HepG2 (cell line): ENCODE data around the gene ZNRF3. TPM values are rescaled to one million over a fixed set of nuclear protein-coding genes. Genes with fewer than 3 reads are reported as not detected.

Experiments
- DPF2 ChIP-seq: sonication (generic); formaldehyde crosslinking; IDR thresholded peaks from 2 replicates; pipeline ENCODE4 v1.4.0; 2020; ENCODE audit warnings: mild to moderate bottlenecking, low read depth, missing genetic modification reagents, borderline replicate concordance
- FOXP4 ChIP-seq: sonication (generic); formaldehyde crosslinking; IDR thresholded peaks from 2 replicates; pipeline ENCODE4 v1.4.0; 2020; ENCODE audit warnings: missing genetic modification reagents
- HMG20B ChIP-seq: conservative IDR thresholded peaks from 2 replicates; pipeline ENCODE4 v1.6.1; 2016; ENCODE audit warnings: missing genetic modification reagents, missing compliant biosample characterization
- MEIS2 ChIP-seq: sonication (generic); formaldehyde crosslinking; IDR thresholded peaks from 2 replicates; pipeline ENCODE4 v1.9.0; 2021; ENCODE audit warnings: mild to moderate bottlenecking, missing genetic modification reagents
- NR1H2 ChIP-seq: sonication (generic); formaldehyde crosslinking; IDR thresholded peaks from 2 replicates; pipeline ENCODE4 v1.8.1; 2022; ENCODE audit warnings: low read depth, missing genetic modification reagents, borderline replicate concordance
- PPARG ChIP-seq: conservative IDR thresholded peaks from 2 replicates; pipeline ENCODE4 v1.6.1; 2016; ENCODE audit warnings: missing biosample characterization, missing genetic modification reagents
- SIX1 ChIP-seq: sonication (generic); formaldehyde crosslinking; IDR thresholded peaks from 2 replicates; pipeline ENCODE4 v1.4.0; 2020; ENCODE audit warnings: missing genetic modification reagents, borderline replicate concordance
- STAG1 ChIP-seq: sonication (generic); formaldehyde crosslinking; IDR thresholded peaks from 2 replicates; pipeline ENCODE4 v1.4.0; 2020; ENCODE audit warnings: missing genetic modification reagents
- TCF12 ChIP-seq, 2 experiments: fragments of 450-650 bp in 1 of 2; sonication (generic) in 1 of 2; formaldehyde crosslinking in 1 of 2; IDR thresholded peaks; 2 replicates each; pipeline versions ENCODE4 v1.6.1 to v1.8.0; 2017 to 2022; ENCODE audit warnings: antibody characterized with exemption in 1 of 2, mild to moderate bottlenecking in 1 of 2, missing genetic modification reagents in 1 of 2, moderate library complexity in 1 of 2
- TEAD3 ChIP-seq: optimal IDR thresholded peaks from 2 replicates; pipeline ENCODE3; 2016; ENCODE audit warnings: borderline replicate concordance
- ZBTB33 ChIP-seq: sonication (generic); formaldehyde crosslinking; IDR thresholded peaks from 2 replicates; pipeline ENCODE4 v1.4.0; 2020; ENCODE audit warnings: missing genetic modification reagents
- ZNF292 ChIP-seq: sonication (generic); formaldehyde crosslinking; IDR thresholded peaks from 2 replicates; pipeline ENCODE4 v1.8.1; 2022; ENCODE audit warnings: mild to moderate bottlenecking, low read depth, missing genetic modification reagents, borderline replicate concordance
- ZNF501 ChIP-seq: sonication (generic); formaldehyde crosslinking; IDR thresholded peaks from 2 replicates; pipeline ENCODE4 v1.5.1; 2020; ENCODE audit warnings: mild to moderate bottlenecking, moderate library complexity, missing genetic modification reagents
- ZNF704 ChIP-seq: sonication (generic); formaldehyde crosslinking; IDR thresholded peaks from 2 replicates; pipeline ENCODE4 v1.8.1; 2023; ENCODE audit warnings: mild to moderate bottlenecking, inconsistent platforms, moderate library complexity, missing genetic modification reagents, borderline replicate concordance
- ZNF792 ChIP-seq: IDR thresholded peaks from 2 replicates; pipeline ENCODE4 v1.6.1; 2016
- ZNF879 ChIP-seq: sonication (generic); formaldehyde crosslinking; IDR thresholded peaks from 2 replicates; pipeline ENCODE4 v1.8.1; 2023; ENCODE audit warnings: missing genetic modification reagents
- polyA plus RNA-seq, 8 experiments: library from polyadenylated mRNA; depleted of rRNA in 3 of 8; stranded (reverse) in 7 of 8; unstranded in 1 of 8; fragments of >200 nt; fragmentation: Illumina TruSeq in 4 of 8; extraction: Trizol in 4 of 8; gene quantifications; 2 replicates each; pipeline versions ENCODE4 v1.2.1 to v1.2.3, GENCODE V29; 2011 to 2016; ENCODE audit warnings: low read depth in 4 of 8, missing spikeins in 1 of 8, mixed read lengths in 1 of 8; ENCODE audit not compliant: insufficient read depth in 1 of 8
- total RNA-seq, 5 experiments: library from RNA; depleted of rRNA; stranded (reverse); fragments of >200 nt; fragmentation: Illumina TruSeq; extraction: Trizol; gene quantifications; 2 replicates each; pipeline ENCODE4 v1.2.3, GENCODE V29; 2016; ENCODE audit warnings: low read depth in 1 of 5
- TF ChIP-seq, protein P1 (sequence below): IDR thresholded peaks from 2 replicates; pipeline ENCODE4 v1.6.1; 2016; ENCODE audit warnings: low read depth, missing genetic modification reagents, missing compliant biosample characterization

The ZNRF3 gene
- total and polyA plus RNA-seq, 2 of the 13 experiments (the other 11 are each of a cell fraction or from before 2014, with no cell fraction given): 20.3 to 36.7 TPM

- peak; percentile 86 for TF ChIP-seq FOXP4
- peak; percentile 10; the same call in 1 of the 2 replicates for TF ChIP-seq STAG1 (CRISPR knock-in tag)
- TF ChIP-seq, protein P1, sequence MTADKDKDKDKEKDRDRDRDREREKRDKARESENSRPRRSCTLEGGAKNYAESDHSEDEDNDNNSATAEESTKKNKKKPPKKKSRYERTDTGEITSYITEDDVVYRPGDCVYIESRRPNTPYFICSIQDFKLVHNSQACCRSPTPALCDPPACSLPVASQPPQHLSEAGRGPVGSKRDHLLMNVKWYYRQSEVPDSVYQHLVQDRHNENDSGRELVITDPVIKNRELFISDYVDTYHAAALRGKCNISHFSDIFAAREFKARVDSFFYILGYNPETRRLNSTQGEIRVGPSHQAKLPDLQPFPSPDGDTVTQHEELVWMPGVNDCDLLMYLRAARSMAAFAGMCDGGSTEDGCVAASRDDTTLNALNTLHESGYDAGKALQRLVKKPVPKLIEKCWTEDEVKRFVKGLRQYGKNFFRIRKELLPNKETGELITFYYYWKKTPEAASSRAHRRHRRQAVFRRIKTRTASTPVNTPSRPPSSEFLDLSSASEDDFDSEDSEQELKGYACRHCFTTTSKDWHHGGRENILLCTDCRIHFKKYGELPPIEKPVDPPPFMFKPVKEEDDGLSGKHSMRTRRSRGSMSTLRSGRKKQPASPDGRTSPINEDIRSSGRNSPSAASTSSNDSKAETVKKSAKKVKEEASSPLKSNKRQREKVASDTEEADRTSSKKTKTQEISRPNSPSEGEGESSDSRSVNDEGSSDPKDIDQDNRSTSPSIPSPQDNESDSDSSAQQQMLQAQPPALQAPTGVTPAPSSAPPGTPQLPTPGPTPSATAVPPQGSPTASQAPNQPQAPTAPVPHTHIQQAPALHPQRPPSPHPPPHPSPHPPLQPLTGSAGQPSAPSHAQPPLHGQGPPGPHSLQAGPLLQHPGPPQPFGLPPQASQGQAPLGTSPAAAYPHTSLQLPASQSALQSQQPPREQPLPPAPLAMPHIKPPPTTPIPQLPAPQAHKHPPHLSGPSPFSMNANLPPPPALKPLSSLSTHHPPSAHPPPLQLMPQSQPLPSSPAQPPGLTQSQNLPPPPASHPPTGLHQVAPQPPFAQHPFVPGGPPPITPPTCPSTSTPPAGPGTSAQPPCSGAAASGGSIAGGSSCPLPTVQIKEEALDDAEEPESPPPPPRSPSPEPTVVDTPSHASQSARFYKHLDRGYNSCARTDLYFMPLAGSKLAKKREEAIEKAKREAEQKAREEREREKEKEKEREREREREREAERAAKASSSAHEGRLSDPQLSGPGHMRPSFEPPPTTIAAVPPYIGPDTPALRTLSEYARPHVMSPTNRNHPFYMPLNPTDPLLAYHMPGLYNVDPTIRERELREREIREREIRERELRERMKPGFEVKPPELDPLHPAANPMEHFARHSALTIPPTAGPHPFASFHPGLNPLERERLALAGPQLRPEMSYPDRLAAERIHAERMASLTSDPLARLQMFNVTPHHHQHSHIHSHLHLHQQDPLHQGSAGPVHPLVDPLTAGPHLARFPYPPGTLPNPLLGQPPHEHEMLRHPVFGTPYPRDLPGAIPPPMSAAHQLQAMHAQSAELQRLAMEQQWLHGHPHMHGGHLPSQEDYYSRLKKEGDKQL (CRISPR knock-in tag): peak; percentile 94
- no peak for TF ChIP-seq ZNF704
- peak; percentile 77 for TF ChIP-seq TEAD3 (CRISPR knock-in tag)
- TF ChIP-seq ZNF792 (CRISPR knock-in tag): peak; percentile 84; the same call in 1 of the 2 replicates
- TF ChIP-seq MEIS2: peak; percentile 77
- no peak for TF ChIP-seq NR1H2 (CRISPR knock-in tag)
- TF ChIP-seq HMG20B (CRISPR knock-in tag): peak; percentile 91
- peak; percentile 58; the same call in 1 of the 2 replicates for TF ChIP-seq PPARG (CRISPR knock-in tag)
- 0 out of 2 replicates have a peak, but pooled peaks have one; percentile 42 for TF ChIP-seq ZNF501 (CRISPR knock-in tag)
- TF ChIP-seq ZBTB33 (CRISPR knock-in tag): 0 out of 2 replicates have a peak, but pooled peaks have one; percentile 20
- TF ChIP-seq DPF2: no peak; the same call in 1 of the 2 replicates
- TF ChIP-seq ZNF879 (CRISPR knock-in tag): no peak
- TF ChIP-seq TCF12 (IDR thresholded peaks at IDR 0.05): no peak
- TF ChIP-seq TCF12 (CRISPR knock-in tag; IDR thresholded peaks at IDR 0.05): no peak
- TF ChIP-seq SIX1 (CRISPR knock-in tag): peak; percentile 98
- TF ChIP-seq ZNF292: peak; percentile 56; the same call in 1 of the 2 replicates
Observed at GRCh38 chr22:29096736-29097669, 213.6 kb downstream of the ZNRF3 start (continued).
